ENCODE data around the gene ALPP.
"Not testable (repeated sequence)": the region's sequence is repeated elsewhere in the genome, so short reads cannot be mapped to it uniquely, and the experiment has no call there.

ALPP gene

GRCh38 chr2:232382331-232383225 lies 4.0 kb downstream of the ALPP start:
- no peak for DNase-seq

GRCh38 chr2:232384466-232384865 lies 5.9 kb downstream of the ALPP start:
- no peak for DNase-seq

GRCh38 chr2:232385058-232385457 lies 6.5 kb downstream of the ALPP start:
- not testable (repeated sequence) for DNase-seq

- no peak for DNase-seq
These were observed 7.3 kb downstream of the ALPP start for GRCh38 chr2:232385660-232386489.

- no peak for DNase-seq
These were observed 7.9 kb downstream of the ALPP start for GRCh38 chr2:232386490-232386739.

- no peak for DNase-seq
These were observed 8.3 kb downstream of the ALPP start for GRCh38 chr2:232386740-232387450.

GRCh38 chr2:232387451-232388171 lies 9.1 kb downstream of the ALPP start:
- no peak for DNase-seq

- DNase-seq, result no peak
These were observed 9.9 kb downstream of the ALPP start for GRCh38 chr2:232388324-232388891.

GRCh38 chr2:232389327-232389726 lies 10.8 kb downstream of the ALPP start:
- no peak for DNase-seq

GRCh38 chr2:232390661-232391060 lies 12.1 kb downstream of the ALPP start:
- no peak for DNase-seq

GRCh38 chr2:232393556-232393955 lies 15.0 kb downstream of the ALPP start:
- no peak for DNase-seq

GRCh38 chr2:232394431-232394830 lies 15.9 kb downstream of the ALPP start:
- not testable (repeated sequence) for DNase-seq

- DNase-seq, result no peak
These were observed 17.0 kb downstream of the ALPP start for GRCh38 chr2:232395586-232395985.

- no peak for DNase-seq
These were observed 18.1 kb downstream of the ALPP start for GRCh38 chr2:232396683-232397082.

- no peak for DNase-seq
These were observed 19.9 kb downstream of the ALPP start for GRCh38 chr2:232398293-232399034.

- no peak for DNase-seq
These were observed 21.9 kb downstream of the ALPP start for GRCh38 chr2:232400256-232401015.

GRCh38 chr2:232402518-232402917 lies 24.0 kb downstream of the ALPP start:
- DNase-seq, result no peak

GRCh38 chr2:232405943-232406510 lies 27.5 kb downstream of the ALPP start:
- DNase-seq, result no peak

- no peak for DNase-seq
These were observed 28.2 kb downstream of the ALPP start, which contains the start of gene ALPG for GRCh38 chr2:232406556-232407310. ALPG (plus strand) TSS chr2:232406844; CDS start chr2:232406895, 51 bp downstream.

Measured in CD4-positive, alpha-beta T cell treated with Interleukin-1 beta for 1 hour (primary cell).